Colon (tissue), 2 donors: ENCODE results near the gene AMFR.

ENCODE experiments used
- FAIRE-seq: peaks from 2 replicates; lab custom pipeline; 2012; peaks lifted over from hg19 to GRCh38; lab: Jason Lieb, UNC
- donor health status: control.
- donor health status: control.

AMFR gene

DNA sequence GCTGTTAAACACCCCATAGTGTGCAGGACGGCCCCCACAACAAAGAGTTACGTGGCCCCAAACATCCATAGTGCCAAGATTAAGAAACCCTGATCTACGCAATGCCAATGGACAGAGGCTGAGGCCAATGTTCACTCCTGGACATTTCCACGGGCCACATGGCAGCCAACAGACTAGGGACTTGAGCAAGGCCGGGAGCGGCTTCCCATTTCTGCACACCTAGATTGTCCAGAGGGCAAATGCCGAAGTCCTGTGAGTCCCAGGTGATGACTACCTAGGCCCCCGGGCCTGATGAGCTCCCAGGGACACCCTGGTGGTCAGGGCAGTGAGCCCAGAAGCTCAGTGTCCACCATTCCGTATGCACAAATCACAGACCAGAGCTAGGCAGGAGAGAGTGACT is 95.5 kb downstream of the AMFR start:
- FAIRE-seq: no peak

DNA sequence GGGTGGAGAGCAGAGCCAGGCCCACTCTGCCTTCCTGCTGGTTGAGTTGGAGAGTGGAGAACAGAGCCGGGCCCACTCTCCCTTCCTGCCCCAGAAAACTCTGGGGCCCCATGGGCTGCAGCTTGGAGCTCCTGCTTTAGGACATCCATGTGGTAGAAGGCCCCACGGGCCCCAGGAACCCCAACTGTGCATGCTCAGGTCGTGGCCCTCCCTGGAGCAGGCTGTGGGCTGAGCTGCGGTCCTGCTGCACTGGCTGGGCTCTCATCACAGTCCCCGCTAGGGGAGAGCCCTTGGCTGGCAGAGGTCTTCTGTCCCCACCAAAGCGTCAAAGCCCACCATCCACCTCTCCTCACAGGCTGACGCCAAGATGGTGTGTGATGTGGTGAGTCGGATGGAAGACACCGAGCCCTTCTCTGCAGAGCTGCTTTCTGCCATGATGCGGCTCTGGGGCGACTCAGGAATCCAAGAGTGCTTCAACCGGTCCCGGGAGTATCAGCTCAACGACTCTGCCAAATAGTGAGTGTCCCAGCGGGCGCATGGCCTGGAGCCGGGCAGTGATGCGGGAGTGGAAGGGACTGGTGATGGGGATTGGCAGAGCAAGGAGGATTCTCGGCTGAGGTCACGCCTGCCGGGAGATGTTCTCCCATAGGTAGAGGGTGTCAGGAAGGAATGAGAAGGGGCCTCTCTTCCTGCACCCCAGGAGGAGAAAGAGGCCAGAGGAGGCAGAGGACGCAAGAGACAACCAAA is 96.9 kb downstream of the AMFR start:
- no peak for FAIRE-seq

GRCh38 chr16:56327929-56328258 is 97.5 kb downstream of the AMFR start:
- no peak for FAIRE-seq

DNA sequence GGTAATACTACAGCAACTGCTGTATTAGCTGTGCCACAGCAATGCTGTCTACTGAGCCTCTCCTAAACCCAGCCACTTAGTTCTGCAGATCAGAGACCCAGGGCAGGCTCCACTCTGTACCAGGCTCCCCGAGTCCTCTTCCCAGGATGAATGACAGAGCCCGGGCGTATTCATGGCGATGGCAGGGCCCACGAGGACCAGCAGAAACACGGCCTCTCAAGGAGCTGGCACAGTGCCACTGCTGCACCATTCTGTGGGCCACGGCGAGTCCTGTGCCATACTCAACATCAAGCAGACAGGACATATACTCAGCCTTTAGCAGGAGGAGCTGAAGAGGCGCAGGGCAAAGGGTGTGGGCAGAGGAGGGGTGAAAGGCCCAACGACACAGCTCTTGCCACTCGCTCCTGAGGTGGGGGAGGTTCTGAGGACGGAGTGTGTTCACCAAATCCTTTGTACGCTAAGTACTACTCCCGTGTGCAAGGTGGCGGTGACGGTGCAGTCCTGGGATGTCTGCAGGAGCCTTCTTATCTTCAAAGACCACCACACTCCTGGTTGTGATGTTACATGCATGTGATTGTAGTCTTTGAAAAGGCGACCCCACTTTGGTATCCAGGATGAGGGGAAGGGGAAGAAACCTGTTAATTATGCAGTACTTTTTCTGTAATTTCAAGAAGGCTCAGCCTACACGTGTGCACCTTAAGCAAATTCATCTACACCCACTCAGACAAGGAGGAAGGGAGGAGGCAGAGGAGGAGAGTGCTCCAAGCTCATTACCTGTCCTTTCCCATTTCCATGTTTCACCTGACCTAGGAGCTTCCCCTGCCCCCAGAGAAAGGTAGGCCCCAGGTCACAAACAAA is 98.0 kb downstream of the AMFR start:
- no peak for FAIRE-seq

DNA sequence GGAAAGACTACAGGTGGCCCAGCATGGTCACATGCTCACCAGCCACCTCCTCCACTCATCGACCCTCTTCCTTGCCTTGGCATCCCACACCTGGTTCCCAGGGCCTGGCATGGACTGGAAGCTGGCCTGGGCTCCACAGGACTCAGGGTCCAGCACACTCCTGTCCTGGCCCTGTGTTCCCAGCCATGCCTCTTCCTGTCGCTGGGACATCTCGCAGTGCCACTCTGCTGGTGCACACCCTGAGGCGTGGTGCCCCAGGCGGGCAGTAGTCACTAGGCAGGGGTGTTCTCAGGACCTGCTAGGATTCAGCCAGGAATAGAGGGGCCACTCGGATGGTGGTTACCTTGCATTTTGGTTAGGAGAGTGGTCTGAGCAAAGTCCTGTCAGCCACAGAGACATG is 99.4 kb downstream of the AMFR start:
- FAIRE-seq: no peak

- FAIRE-seq: no peak
Observed at GRCh38 chr16:56324406-56324805, 100.9 kb downstream of the AMFR start.

DNA sequence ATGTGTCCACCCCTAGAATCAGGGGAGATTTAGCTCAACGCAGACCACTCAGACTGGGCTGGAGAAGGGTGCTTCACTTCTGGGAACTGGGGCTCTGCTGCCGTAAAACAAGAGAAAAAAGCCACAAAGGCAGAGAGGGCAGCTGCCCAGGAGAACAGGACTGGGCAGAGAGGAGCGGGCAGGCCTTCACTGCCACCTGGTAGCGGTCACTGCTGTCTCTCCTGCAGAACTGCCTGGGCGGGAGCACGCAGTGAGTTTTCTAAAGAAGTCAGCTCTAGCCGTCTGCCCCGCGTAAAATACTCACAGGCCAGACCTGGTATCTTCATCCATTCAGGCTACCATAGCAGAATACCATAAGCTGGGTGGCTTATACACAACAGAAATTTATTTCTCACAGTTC is 103.8 kb downstream of the AMFR start:
- FAIRE-seq: no peak

DNA sequence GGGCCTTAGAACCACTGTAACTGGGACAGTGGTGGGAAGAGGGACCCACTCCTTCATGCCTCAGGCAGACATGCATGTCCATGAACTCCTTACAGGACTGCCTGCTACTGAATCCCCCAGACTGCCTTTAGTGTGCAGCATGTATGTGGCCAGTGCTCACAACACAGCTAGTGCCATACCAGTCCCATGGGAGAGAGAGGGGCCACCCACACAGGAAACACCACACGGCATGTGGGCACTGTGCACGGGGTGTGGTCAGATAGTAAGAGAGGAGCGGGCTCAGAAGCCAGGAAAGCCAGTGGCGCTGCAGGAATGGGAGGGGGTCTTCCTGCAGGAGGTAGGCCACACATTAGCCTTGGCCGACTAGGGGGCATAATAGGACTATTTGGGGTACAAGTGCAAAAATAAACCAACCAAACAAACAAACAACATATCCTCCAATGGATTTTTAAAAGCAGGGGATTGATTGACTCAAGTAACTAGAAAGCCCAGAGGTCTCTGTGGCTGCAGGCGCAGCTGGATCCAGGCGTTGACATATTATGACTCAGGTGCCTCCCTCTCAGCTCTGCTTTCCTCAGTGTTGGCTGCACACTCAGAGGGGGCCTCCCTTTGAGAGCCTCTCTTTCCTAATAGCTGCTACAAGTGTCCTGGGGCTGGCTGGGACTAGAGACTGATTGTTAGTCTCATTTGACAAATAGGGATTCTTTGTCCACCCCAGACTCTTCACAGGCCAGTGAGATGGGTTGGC is 104.4 kb downstream of the AMFR start:
- FAIRE-seq: no peak

GRCh38 chr16:56320056-56320455 is 105.3 kb downstream of the AMFR start:
- FAIRE-seq: no peak

DNA sequence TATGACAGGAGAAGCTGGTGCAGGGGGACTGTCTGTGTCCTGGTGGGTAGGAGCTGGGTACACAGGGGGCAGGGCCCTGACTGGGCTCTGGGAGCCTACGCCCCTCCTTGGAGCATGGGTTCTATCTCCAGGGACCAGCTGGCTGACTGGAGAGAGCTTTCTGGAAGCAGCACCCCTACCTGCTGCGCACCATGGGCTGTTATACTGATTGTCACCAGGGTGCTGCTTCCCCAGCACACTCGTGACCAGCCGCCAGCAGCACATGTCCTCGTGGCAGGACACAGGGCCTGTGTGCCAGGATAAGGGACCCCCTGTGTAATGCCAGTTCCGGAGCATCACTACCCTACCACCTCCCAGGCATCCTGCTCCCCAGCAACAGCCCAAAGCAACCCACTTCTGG is 106.0 kb downstream of the AMFR start:
- no peak for FAIRE-seq

DNA sequence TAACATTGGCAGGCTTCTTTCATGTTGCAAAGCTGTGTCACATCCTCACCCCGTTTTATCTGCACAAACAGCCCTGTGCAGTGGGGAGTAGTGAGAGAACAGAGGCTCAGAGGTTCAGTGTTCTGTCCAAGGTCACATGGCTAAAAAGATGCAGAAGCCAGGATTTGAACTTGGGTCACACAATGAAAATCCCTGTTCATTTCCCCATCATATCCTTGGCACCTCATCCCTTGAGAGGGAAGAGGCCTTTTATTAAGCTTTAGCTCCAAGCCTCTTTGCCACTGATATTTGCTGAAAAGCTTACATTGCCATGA is 106.6 kb downstream of the AMFR start:
- FAIRE-seq: no peak

- no peak for FAIRE-seq
Observed at GRCh38 chr16:56317998-56318826, 107.1 kb downstream of the AMFR start.

- FAIRE-seq: no peak
Observed at GRCh38 chr16:56316545-56316944, 108.8 kb downstream of the AMFR start.

DNA sequence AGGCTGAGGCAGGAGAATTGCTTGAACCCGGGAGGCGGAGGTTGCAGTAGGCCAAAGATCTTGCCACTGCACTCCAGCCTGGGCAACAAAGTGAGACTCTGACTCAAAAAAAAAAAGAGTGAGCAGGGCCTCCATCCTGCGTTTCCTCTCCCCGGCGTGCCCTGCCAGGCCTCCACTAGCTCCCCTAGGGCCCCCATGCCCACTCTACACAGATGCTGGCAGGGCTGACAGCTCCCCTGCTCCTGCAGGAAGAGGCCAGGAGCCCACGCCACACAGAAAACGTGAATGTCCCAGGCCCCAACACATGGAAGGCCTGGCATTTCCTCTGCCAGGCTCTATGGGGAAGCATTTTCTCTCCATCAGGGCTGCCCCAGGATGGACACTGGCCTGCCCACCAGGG is 109.4 kb downstream of the AMFR start:
- FAIRE-seq: no peak

GRCh38 chr16:56314244-56314850 is 111.0 kb downstream of the AMFR start:
- no peak for FAIRE-seq

DNA sequence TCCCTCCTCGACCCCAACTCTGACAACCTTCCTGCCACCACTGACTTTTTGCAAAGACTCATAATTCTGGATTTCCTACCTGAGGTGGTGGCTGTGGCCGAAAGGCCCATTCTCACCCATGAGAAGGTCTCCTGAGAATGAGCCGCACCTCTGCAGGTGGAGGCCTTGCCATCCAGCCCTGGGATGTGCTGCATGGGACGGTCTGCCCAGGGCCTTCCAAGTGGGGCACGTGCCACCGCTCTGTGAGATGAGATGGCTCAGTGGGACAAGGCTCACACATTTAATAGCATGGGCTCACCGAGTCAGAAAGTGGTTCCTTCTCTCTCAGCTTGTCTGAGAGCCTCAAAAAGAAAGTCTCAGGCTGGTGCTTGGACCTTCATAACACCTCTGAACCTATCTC is 112.8 kb downstream of the AMFR start:
- FAIRE-seq: no peak

GRCh38 chr16:56312028-56312300 is 113.4 kb downstream of the AMFR start:
- FAIRE-seq: no peak
